ENCODE data around the gene FAM168A. TPM values are rescaled to one million over a fixed set of nuclear protein-coding genes. Genes with fewer than 3 reads are reported as not detected.
A peak's percentile ranks its signal among the peaks of the same experiment; 100 is the strongest.

Gene FAM168A
- total and polyA plus RNA-seq, 2 of the 8 experiments (the other 6 are each of a cell fraction or from before 2014, with no cell fraction given) = 17.1 to 21.6 TPM

GRCh38 chr11:73530109-73530508 is 67.8 kb downstream of the FAM168A start:
- Histone ChIP-seq H3K9me3 (ENCODE audit: insufficient read depth in 2 of 2, low read depth in 1 of 2, low read length in 1 of 2) (no peaks in the 10 kb centered on the region), H3K4me2 (ENCODE audit: insufficient read depth in 1 of 2, low read depth in 2 of 2, low read length in 2 of 2) (no peak overlapping the region), H2BK120ac (replicated peaks; ENCODE audit: low read depth, low read length) (no peak overlapping the region), H3K4ac (replicated peaks; ENCODE audit: insufficient read length, low read depth, low read length) (no peak overlapping the region), H3K79me1 (ENCODE audit: low read depth, low read length) (peaks cover 2% of the 10 kb centered on the region; the same call in 1 of the 2 replicates), H3K23me2 (ENCODE audit: low read depth, low read length) (no peaks in the 10 kb centered on the region), H2AFZ (ENCODE audit: low read length) (no peak overlapping the region), H4K8ac (ENCODE audit: extremely low read depth, insufficient read depth, low read length) (no peak overlapping the region), H3K27me3 (replicated peaks in 1 of 4; ENCODE audit: control insufficient read depth in 3 of 4, extremely low read depth in 1 of 4, insufficient read depth in 3 of 4, low read length in 3 of 4) (no peaks in the 10 kb centered on the region), H3K36me3 (ENCODE audit: control insufficient read depth in 2 of 4, insufficient read depth in 4 of 4, low read length in 3 of 4) (no peaks in the 10 kb centered on the region), H3K4me3 (ENCODE audit: extremely low read depth in 1 of 4, insufficient read depth in 2 of 4, low read depth in 3 of 4, low read length in 4 of 4) (no peak overlapping the region), H2BK12ac (ENCODE audit: low read depth, low read length) (no peak overlapping the region), H3K18ac (ENCODE audit: extremely low read depth, low read length) (no peak overlapping the region; the same call in 1 of the 2 replicates), H4K91ac (replicated peaks; ENCODE audit: insufficient read length, low read length) (no peak overlapping the region), H3K79me2 (ENCODE audit: control insufficient read depth in 1 of 2, insufficient read depth in 2 of 2, low read length in 2 of 2) (peaks cover 0 to 6% of the 10 kb centered on the region in 2 experiments; a peak in 2 of 4 replicates), H2BK5ac (ENCODE audit: low read depth, low read length) (no peak overlapping the region), H2BK15ac (ENCODE audit: low read length) (no peak overlapping the region), H4K5ac (ENCODE audit: insufficient read length, low read depth, low read length) (no peak overlapping the region), H3K14ac (ENCODE audit: insufficient read length) (no peak overlapping the region), H3K27ac (ENCODE audit: low read depth, low read length) (no peak overlapping the region), H2AK5ac (ENCODE audit: low read depth, low read length) (no peak overlapping the region), H2BK20ac (ENCODE audit: low read length) (no peak overlapping the region), H3K9ac (replicated peaks in 1 of 4; ENCODE audit: extremely low read depth in 1 of 4, low read depth in 3 of 4, low read length in 3 of 4) (no peak overlapping the region), H3K23ac (ENCODE audit: insufficient read length) (no peak overlapping the region), H4K20me1 (replicated peaks in 1 of 2; ENCODE audit: control insufficient read depth in 1 of 2, insufficient read depth in 2 of 2, low read length in 2 of 2) (no peaks in the 10 kb centered on the region), H3K56ac (replicated peaks; ENCODE audit: insufficient read length, low read depth, low read length) (no peak overlapping the region), H3K4me1 (replicated peaks in 1 of 4; ENCODE audit: control insufficient read depth in 3 of 4, insufficient read depth in 4 of 4, low read length in 3 of 4) (peaks cover 0 to 21% (median 12%) of the 10 kb centered on the region in 4 experiments; a peak in 6 of 7 replicates)
- WGBS, 2 experiments (ENCODE audit: extremely low coverage in 1 of 2, insufficient coverage in 1 of 2, insufficient read length in 1 of 2, insufficient replicate concordance in 2 of 2, low coverage in 1 of 2, low lambda C conversion rate in 2 of 2, missing lambda C conversion rate in 1 of 2) = 59% methylated on average over 4 of the region's 4 CpGs; no CpG with 5 or more reads in 1 of the 2 experiments
- FAIRE-seq (peak; percentile 82), DNase-seq (ENCODE audit: low read depth in 1 of 2, low spot score in 2 of 2) (peak in 1 of 2 experiments; percentile 10)
- TF ChIP-seq RFX5 (IDR thresholded peaks at IDR 0.05; ENCODE audit: borderline replicate concordance, low read depth, low read length) (no peak), RXRA (IDR thresholded peaks at IDR 0.05; ENCODE audit: insufficient read depth, low read depth, low read length) (no peak), BCL11A (IDR thresholded peaks at IDR 0.05; ENCODE audit: low read depth in 2 of 2, low read length in 2 of 2) (no peak), FOSL1 (IDR thresholded peaks at IDR 0.05; ENCODE audit: insufficient read depth, low read depth, low read length) (no peak), KDM4A (IDR thresholded peaks at IDR 0.05; ENCODE audit: low read depth, low read length, severe bottlenecking) (no peak), RAD21 (IDR thresholded peaks at IDR 0.05 in 1 of 2, conservative IDR thresholded peaks at IDR 0.05 in 1 of 2; ENCODE audit: low read depth in 2 of 2, low read length in 2 of 2) (peak; percentile 45 to 65)
- TF ChIP-seq, protein P1, sequence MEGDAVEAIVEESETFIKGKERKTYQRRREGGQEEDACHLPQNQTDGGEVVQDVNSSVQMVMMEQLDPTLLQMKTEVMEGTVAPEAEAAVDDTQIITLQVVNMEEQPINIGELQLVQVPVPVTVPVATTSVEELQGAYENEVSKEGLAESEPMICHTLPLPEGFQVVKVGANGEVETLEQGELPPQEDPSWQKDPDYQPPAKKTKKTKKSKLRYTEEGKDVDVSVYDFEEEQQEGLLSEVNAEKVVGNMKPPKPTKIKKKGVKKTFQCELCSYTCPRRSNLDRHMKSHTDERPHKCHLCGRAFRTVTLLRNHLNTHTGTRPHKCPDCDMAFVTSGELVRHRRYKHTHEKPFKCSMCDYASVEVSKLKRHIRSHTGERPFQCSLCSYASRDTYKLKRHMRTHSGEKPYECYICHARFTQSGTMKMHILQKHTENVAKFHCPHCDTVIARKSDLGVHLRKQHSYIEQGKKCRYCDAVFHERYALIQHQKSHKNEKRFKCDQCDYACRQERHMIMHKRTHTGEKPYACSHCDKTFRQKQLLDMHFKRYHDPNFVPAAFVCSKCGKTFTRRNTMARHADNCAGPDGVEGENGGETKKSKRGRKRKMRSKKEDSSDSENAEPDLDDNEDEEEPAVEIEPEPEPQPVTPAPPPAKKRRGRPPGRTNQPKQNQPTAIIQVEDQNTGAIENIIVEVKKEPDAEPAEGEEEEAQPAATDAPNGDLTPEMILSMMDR (IDR thresholded peaks at IDR 0.05; ENCODE audit: control extremely low read depth in 1 of 3, insufficient read depth in 1 of 3, low read depth in 1 of 3, low read length in 3 of 3) = peak in 2 of 3 experiments; percentile 62 to 75; a peak in 3 of 4 replicates
- ChIA-PET CTCF (ENCODE audit: partially characterized antibody) (interaction anchor here (0.7 to 2.5 kb wide), 14 partner anchors 9 to 249 kb away, joined by 3 to 11 read pairs (median 5); partner anchors contain the start of gene PLEKHB1), POLR2A (ENCODE audit: partially characterized antibody) (interaction anchor here (0.7 kb wide), 1 partner anchor 38 kb away, joined by 3 read pairs; no protein-coding TSS in a partner anchor)

All from H1 (cell line).